Fibroblast of the aortic adventitia (primary cell): ENCODE results near the gene TBXAS1. TPM values are rescaled to one million over a fixed set of nuclear protein-coding genes. Genes with fewer than 3 reads are reported as not detected.
A peak's percentile ranks its signal among the peaks of the same experiment; 100 is the strongest.

Experiments used
- DNase-seq: peaks from one replicate; pipeline ENCODE4 v3.0.0-alpha.2; 2010; ENCODE audit warnings: low read depth
- H3K4me3 ChIP-seq: 2 replicates; pipeline ENCODE4 v1.5.1; 2011; ENCODE audit warnings: low read depth, mild to moderate bottlenecking, control low read depth, low read length, moderate library complexity
- CTCF ChIP-seq: IDR thresholded peaks from 2 replicates; pipeline ENCODE4 v1.5.1; 2011; ENCODE audit warnings: mild to moderate bottlenecking, low read length, control low read depth, inconsistent platforms; ENCODE audit not compliant: insufficient read depth
- total RNA-seq: library from RNA; depleted of rRNA; stranded (reverse); fragments of >200 nt; gene quantifications from 2 replicates; pipeline ENCODE4 v1.2.3, GENCODE V29; 2012; ENCODE audit warnings: low replicate concordance

Gene TBXAS1
- total RNA-seq, 1 donor: 2.4 TPM

GRCh38 chr7:139941421-139941820 is 112.4 kb downstream of the TBXAS1 start:
- no peak for TF ChIP-seq CTCF
- no peak overlapping the region for H3K4me3 ChIP-seq
- no peak for DNase-seq

- TF ChIP-seq CTCF: no peak
- H3K4me3 ChIP-seq: no peak overlapping the region
- no peak for DNase-seq
Observed at GRCh38 chr7:139941866-139942265, 112.8 kb downstream of the TBXAS1 start.

- peak; percentile 71 for DNase-seq
- H3K4me3 ChIP-seq: no peak overlapping the region
- no peak for TF ChIP-seq CTCF
Observed at GRCh38 chr7:139942636-139943035, 113.6 kb downstream of the TBXAS1 start.

- DNase-seq: no peak
- TF ChIP-seq CTCF: no peak
- H3K4me3 ChIP-seq: no peak overlapping the region
Observed at GRCh38 chr7:139943401-139943800, 114.3 kb downstream of the TBXAS1 start.

GRCh38 chr7:139944248-139944647 is 115.2 kb downstream of the TBXAS1 start:
- no peak for DNase-seq
- H3K4me3 ChIP-seq: no peak overlapping the region
- TF ChIP-seq CTCF: no peak

- no peak for DNase-seq
- TF ChIP-seq CTCF: no peak
- H3K4me3 ChIP-seq: no peak overlapping the region
Observed at GRCh38 chr7:139946533-139946932, 117.5 kb downstream of the TBXAS1 start.

- no peak overlapping the region for H3K4me3 ChIP-seq
- no peak for TF ChIP-seq CTCF
- DNase-seq: no peak
Observed at GRCh38 chr7:139947021-139947420, 118.0 kb downstream of the TBXAS1 start.
